Fibroblast of lung (primary cell): Measurements from ENCODE around the gene ASAP2. TPM values are rescaled to one million over a fixed set of nuclear protein-coding genes. Genes with fewer than 3 reads are reported as not detected.

ENCODE experiments used
- DNase-seq, 2 donors: peaks; one replicate each; pipeline versions ENCODE4 v3.0.0 to v3.0.0-alpha.2; 2010; ENCODE audit warnings: low read depth in 2 of 2
- H2AFZ ChIP-seq: 2 replicates; pipeline ENCODE4 v1.5.1; 2012; ENCODE audit warnings: low read length, control low read depth, inconsistent platforms
- H3K27ac ChIP-seq: 2 replicates; pipeline ENCODE4 v1.5.1; 2011; ENCODE audit warnings: low read length, control low read depth; ENCODE audit not compliant: insufficient read depth
- H3K27me3 ChIP-seq: 2 replicates; pipeline ENCODE4 v1.5.1; 2011; ENCODE audit warnings: mild to moderate bottlenecking, low read length; ENCODE audit not compliant: control insufficient read depth, insufficient read depth
- H3K36me3 ChIP-seq: 2 replicates; pipeline ENCODE4 v1.5.1; 2011; ENCODE audit warnings: low read length; ENCODE audit not compliant: control insufficient read depth, insufficient read depth
- H3K4me1 ChIP-seq: 2 replicates; pipeline ENCODE4 v1.5.1; 2011; ENCODE audit warnings: low read length; ENCODE audit not compliant: control insufficient read depth, insufficient read depth; ENCODE audit errors: extremely low read depth
- H3K4me2 ChIP-seq: 2 replicates; pipeline ENCODE4 v1.5.1; 2011; ENCODE audit warnings: low read length, control low read depth; ENCODE audit not compliant: insufficient read depth; ENCODE audit errors: extremely low read depth
- H3K4me3 ChIP-seq, 4 experiments: fragments of 200-600 bp in 1 of 4; sonication (generic) in 1 of 4; replicated peaks in 1 of 4; 2 replicates each; pipeline ENCODE4 v1.5.1; 2011 to 2016; ENCODE audit warnings: low read length in 4 of 4, low read depth in 3 of 4, mild to moderate bottlenecking in 3 of 4, control low read depth in 2 of 4, inconsistent platforms in 1 of 4, mixed read lengths in 1 of 4; ENCODE audit not compliant: insufficient read depth in 1 of 4; ENCODE audit errors: control extremely low read depth in 1 of 4
- H3K79me2 ChIP-seq: 2 replicates; pipeline ENCODE4 v1.5.1; 2012; ENCODE audit warnings: mild to moderate bottlenecking, low read length, inconsistent platforms; ENCODE audit not compliant: control insufficient read depth, insufficient read depth
- H3K9ac ChIP-seq: 2 replicates; pipeline ENCODE4 v1.5.1; 2011; ENCODE audit warnings: mild to moderate bottlenecking, low read length, control low read depth; ENCODE audit not compliant: insufficient read depth
- H3K9me3 ChIP-seq: 2 replicates; pipeline ENCODE4 v1.5.1; 2012; ENCODE audit warnings: low read depth, low read length; ENCODE audit not compliant: control insufficient read depth, insufficient read depth
- H4K20me1 ChIP-seq: 2 replicates; pipeline ENCODE4 v1.5.1; 2011; ENCODE audit warnings: low read length; ENCODE audit not compliant: control insufficient read depth, insufficient read depth; ENCODE audit errors: extremely low read depth
- EZH2 ChIP-seq: IDR thresholded peaks from 2 replicates; pipeline ENCODE4 v1.5.1; 2012; ENCODE audit warnings: low read length, control low read depth, mild to moderate bottlenecking; ENCODE audit errors: missing control alignments
- polyA plus RNA-seq, 2 donors: library from polyadenylated mRNA; depleted of rRNA in 1 of 2; stranded (reverse) in 1 of 2; unstranded in 1 of 2; fragments of >200 nt; gene quantifications; 2 replicates each; pipeline ENCODE4 v1.2.1, GENCODE V29; 2011 to 2012; ENCODE audit warnings: missing spikeins in 1 of 2
- total RNA-seq: library from RNA; depleted of rRNA; stranded (reverse); fragments of >200 nt; gene quantifications from 2 replicates; pipeline ENCODE4 v1.2.1, GENCODE V29; 2014
- TF ChIP-seq, protein P1 (sequence below), 2 donors: IDR thresholded peaks in 1 of 2; conservative IDR thresholded peaks in 1 of 2; 1 replicate in 1 of 2; 2 replicates in 1 of 2; pipeline ENCODE4 v1.5.1; 2011 to 2012; ENCODE audit warnings: low read length in 2 of 2, control low read depth in 1 of 2, inconsistent platforms in 1 of 2, low read depth in 1 of 2, mild to moderate bottlenecking in 1 of 2

Gene ASAP2
- total and polyA plus RNA-seq, 2 donors (not counting 1 experiment from before 2014, with no cell fraction given) = 19.2 to 19.9 TPM

DNA sequence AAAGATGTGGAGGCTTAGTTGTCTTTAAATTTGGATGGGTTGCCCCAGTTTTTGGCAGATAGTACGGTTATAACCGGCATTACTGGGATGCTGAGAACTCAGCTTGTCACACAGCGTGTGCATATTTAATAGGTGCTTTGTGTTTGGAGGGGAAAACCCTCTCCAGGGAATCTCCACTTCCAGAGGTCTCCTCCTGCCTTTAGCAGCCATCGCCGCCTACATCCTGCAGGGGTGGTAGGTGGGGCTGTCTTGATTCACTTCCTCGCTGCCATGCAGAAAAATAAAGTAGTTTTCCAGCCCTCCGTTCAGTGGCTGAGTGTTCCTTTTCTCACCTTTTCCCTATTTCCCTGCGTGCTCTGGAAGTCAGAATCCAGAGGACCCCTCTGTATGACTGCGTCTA, 140.3 kb downstream of the ASAP2 start:
- no peak overlapping the region for H2AFZ ChIP-seq
- no peak overlapping the region for H3K4me3 ChIP-seq
- no peaks in the 10 kb centered on the region for H3K27me3 ChIP-seq
- DNase-seq = no peak
- no peak overlapping the region for H3K9ac ChIP-seq
- H3K9me3 ChIP-seq = no peaks in the 10 kb centered on the region
- H3K4me2 ChIP-seq = no peak overlapping the region
- H3K4me1 ChIP-seq = no peaks in the 10 kb centered on the region
- TF ChIP-seq, protein P1, sequence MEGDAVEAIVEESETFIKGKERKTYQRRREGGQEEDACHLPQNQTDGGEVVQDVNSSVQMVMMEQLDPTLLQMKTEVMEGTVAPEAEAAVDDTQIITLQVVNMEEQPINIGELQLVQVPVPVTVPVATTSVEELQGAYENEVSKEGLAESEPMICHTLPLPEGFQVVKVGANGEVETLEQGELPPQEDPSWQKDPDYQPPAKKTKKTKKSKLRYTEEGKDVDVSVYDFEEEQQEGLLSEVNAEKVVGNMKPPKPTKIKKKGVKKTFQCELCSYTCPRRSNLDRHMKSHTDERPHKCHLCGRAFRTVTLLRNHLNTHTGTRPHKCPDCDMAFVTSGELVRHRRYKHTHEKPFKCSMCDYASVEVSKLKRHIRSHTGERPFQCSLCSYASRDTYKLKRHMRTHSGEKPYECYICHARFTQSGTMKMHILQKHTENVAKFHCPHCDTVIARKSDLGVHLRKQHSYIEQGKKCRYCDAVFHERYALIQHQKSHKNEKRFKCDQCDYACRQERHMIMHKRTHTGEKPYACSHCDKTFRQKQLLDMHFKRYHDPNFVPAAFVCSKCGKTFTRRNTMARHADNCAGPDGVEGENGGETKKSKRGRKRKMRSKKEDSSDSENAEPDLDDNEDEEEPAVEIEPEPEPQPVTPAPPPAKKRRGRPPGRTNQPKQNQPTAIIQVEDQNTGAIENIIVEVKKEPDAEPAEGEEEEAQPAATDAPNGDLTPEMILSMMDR (conservative IDR thresholded peaks at IDR 0.05 in 1 of 2, IDR thresholded peaks at IDR 0.05 in 1 of 2; ENCODE audit: low read depth in 1 of 2, low read length in 2 of 2) = no peak
- no peak for TF ChIP-seq EZH2
- H4K20me1 ChIP-seq = no peaks in the 10 kb centered on the region
- H3K27ac ChIP-seq = no peak overlapping the region
- peaks cover 2% of the 10 kb centered on the region for H3K36me3 ChIP-seq
- H3K79me2 ChIP-seq = no peaks in the 10 kb centered on the region

DNA sequence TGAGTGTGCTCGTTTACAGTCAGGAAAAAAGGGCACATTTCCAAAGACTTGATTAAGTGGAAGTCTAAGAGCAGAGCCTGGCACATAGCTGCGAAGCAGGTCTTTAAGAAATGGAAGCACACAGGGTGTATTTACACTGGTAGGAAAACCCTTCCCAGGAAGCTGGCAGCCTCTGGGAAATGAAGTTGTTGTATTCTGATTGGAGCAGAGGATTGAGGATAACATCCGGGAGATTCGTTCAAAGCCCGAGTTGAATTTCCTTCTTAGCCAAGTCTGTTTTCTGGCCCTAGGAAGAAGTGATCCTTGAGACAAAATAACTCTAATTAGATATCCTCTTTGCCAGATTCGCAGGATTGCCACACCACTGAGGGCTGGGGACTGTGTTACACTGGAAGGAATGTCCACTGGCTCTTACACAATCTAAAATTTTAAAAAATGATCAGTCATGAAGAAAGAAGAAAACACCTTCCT, 140.8 kb downstream of the ASAP2 start:
- no peak overlapping the region for H3K9ac ChIP-seq
- peaks cover 3% of the 10 kb centered on the region for H3K36me3 ChIP-seq
- no peaks in the 10 kb centered on the region for H3K27me3 ChIP-seq
- no peaks in the 10 kb centered on the region for H4K20me1 ChIP-seq
- no peaks in the 10 kb centered on the region for H3K4me1 ChIP-seq
- no peak overlapping the region for H3K4me3 ChIP-seq
- H3K79me2 ChIP-seq = no peaks in the 10 kb centered on the region
- H3K4me2 ChIP-seq = no peak overlapping the region
- H3K27ac ChIP-seq = no peak overlapping the region
- no peaks in the 10 kb centered on the region for H3K9me3 ChIP-seq
- peak in 1 of 2 donors; percentile 72 for DNase-seq
- no peak overlapping the region for H2AFZ ChIP-seq
- TF ChIP-seq EZH2 = no peak
- TF ChIP-seq, protein P1 (conservative IDR thresholded peaks at IDR 0.05 in 1 of 2, IDR thresholded peaks at IDR 0.05 in 1 of 2; ENCODE audit: low read depth in 1 of 2, low read length in 2 of 2) = no peak

- Histone ChIP-seq H3K27me3 (no peaks in the 10 kb centered on the region), H3K9me3 (no peaks in the 10 kb centered on the region), H3K27ac (no peak overlapping the region), H3K79me2 (no peaks in the 10 kb centered on the region), H3K4me3 (no peak overlapping the region), H3K36me3 (peaks cover 4% of the 10 kb centered on the region), H3K4me1 (no peaks in the 10 kb centered on the region), H3K4me2 (no peak overlapping the region), H3K9ac (no peak overlapping the region), H2AFZ (no peak overlapping the region), H4K20me1 (no peaks in the 10 kb centered on the region)
- DNase-seq = no peak
- no peak for TF ChIP-seq EZH2
- TF ChIP-seq, protein P1 (conservative IDR thresholded peaks at IDR 0.05 in 1 of 2, IDR thresholded peaks at IDR 0.05 in 1 of 2; ENCODE audit: low read depth in 1 of 2, low read length in 2 of 2) = no peak
Observed at GRCh38 chr2:9354318-9354717, 147.7 kb downstream of the ASAP2 start.
